GM12872 (cell line): ENCODE data around the gene FZD7.

Experiments
- CTCF ChIP-seq: IDR thresholded peaks from 3 replicates; pipeline ENCODE4 v1.5.1; 2011; ENCODE audit warnings: low read depth, mild to moderate bottlenecking, low read length, moderate library complexity; ENCODE audit not compliant: insufficient read depth

The FZD7 gene

GRCh38 chr2:202069170-202070067, 35.8 kb downstream of the FZD7 start:
- TF ChIP-seq CTCF: no peak

GRCh38 chr2:202071107-202071506, 37.5 kb downstream of the FZD7 start:
- TF ChIP-seq CTCF: no peak

- peak; percentile 55 for TF ChIP-seq CTCF
Measured at GRCh38 chr2:202072226-202072625, 38.6 kb downstream of the FZD7 start.

- no peak for TF ChIP-seq CTCF
Measured at GRCh38 chr2:202072737-202073401, 39.2 kb downstream of the FZD7 start, which contains the start of gene KIAA2012. TSS of gene KIAA2012 (plus strand) at chr2:202073255. CDS start at chr2:202073628, 373 bp downstream.

- TF ChIP-seq CTCF: no peak
Measured at GRCh38 chr2:202074324-202074723, 40.7 kb downstream of the FZD7 start.

GRCh38 chr2:202079310-202079709, 45.7 kb downstream of the FZD7 start:
- TF ChIP-seq CTCF: no peak

GRCh38 chr2:202084265-202084664, 50.6 kb downstream of the FZD7 start:
- TF ChIP-seq CTCF: no peak
